NCI-H748 treated with DMSO at 0.1 percent for 48 hours (cell line): ENCODE data around the gene DYRK1A.

Experiments used
- DNase-seq: peaks from one replicate; lab custom pipeline; 2025; lab: John Stamatoyannopoulos, UW

Gene DYRK1A

DNA sequence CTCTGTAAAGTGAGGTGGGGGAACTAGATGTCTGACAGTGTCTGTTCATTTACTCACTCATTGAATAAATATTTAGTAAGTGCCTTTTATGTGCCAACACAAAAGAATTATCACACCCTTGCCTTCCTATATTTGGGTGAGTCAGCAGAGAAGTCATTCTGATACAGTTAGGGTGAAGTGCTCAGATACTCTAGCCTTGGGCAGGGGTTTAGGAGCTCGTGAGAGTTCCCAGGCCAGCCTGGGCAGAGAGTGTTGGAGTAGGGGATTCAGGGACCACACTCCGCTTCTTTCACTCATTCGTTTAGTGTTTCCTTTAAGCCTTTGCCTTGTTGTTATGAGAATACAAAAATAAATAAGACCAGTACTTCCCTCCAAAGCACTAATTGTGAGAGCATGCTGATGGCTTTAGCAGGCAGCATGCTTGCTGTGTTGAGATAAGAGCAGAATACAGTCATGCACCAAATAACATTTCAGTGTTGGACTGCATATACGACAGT, 83.9 kb downstream of the DYRK1A start:
- no peak for DNase-seq

DNA sequence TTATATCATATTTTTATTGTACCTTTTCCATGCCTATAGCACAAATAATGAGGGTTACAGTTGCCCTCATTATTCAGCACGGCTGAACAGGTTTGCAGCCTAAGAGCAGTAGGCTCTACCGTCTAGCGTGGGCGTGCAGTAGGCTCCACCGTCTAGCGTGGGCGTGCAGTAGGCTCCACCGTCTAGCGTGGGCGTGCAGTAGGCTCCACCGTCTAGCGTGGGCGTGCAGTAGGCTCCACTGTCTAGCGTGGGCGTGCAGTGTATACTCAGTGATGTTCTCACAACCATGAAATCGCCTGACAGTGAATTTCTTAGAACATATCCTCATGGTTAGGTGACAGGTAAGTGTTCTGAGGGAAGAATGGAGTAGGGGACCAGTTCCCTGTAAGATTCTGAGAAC, 84.9 kb downstream of the DYRK1A start:
- DNase-seq: no peak

GRCh38 chr21:37452227-37452626, 85.7 kb downstream of the DYRK1A start:
- DNase-seq: no peak

- DNase-seq: no peak
These were observed 86.8 kb downstream of the DYRK1A start for GRCh38 chr21:37453350-37453749.

GRCh38 chr21:37454869-37455503, 88.4 kb downstream of the DYRK1A start:
- DNase-seq: no peak

GRCh38 chr21:37455504-37455911, 88.9 kb downstream of the DYRK1A start:
- DNase-seq: no peak

- no peak for DNase-seq
These were observed 92.2 kb downstream of the DYRK1A start for GRCh38 chr21:37458669-37459276.

GRCh38 chr21:37459575-37459974, 93.0 kb downstream of the DYRK1A start:
- no peak for DNase-seq

DNA sequence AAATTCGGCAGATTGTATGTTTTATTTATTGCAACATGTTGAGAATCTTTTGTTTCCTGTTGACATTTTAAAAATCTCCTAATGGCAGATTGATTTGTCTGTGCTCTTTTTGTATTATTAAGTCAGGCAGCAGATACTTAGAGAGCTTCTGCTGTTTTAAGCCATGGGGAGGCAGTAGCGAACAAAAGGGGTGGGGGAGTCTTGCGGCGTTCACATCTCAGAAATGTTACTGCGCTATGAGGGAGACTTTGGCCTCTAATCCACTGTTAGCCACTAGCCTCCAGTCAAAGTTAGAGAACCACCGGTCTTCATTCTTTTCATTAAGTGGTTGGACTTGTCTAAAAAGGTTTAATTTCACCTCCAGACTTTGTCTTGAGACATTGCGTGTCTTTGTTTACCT, 93.6 kb downstream of the DYRK1A start:
- DNase-seq: no peak

GRCh38 chr21:37461479-37461878, 94.9 kb downstream of the DYRK1A start:
- no peak for DNase-seq

DNA sequence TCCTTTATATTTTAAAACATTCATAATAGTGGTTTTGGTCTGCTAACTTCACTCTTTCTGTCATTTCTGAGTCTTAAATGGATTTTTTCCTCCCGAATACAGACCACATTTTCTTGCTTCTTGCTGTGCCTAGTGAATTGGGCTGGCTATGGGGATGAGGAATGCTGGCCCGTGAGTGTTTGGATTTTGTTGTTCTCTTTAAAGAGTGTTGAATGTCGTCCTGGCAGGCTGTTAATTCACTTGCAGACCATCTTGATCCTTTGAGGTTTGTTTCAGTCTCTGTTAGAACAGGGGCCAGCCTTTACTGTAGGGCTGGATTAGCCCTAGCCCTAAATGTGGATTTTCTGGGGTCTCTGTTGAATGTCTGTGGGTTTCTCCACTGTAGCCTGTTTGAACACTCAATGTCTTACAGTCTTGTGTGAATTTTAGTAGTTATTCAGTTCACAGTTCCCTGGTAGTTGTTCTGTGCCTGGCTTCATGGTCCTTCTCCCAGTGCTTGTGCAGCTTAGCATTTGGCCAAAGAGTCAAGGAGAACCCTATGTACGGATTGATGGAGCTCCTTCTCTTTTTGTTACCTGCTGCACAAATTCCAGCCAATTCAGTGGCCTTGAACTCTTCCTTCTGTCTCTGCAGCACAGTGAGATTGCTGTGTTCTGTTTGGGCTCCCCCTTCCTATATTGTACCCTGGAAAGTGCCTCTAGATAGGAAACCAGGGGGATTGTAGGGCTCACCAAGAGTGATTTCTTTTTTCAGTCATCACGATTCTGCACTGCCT, 95.7 kb downstream of the DYRK1A start:
- no peak for DNase-seq

DNA sequence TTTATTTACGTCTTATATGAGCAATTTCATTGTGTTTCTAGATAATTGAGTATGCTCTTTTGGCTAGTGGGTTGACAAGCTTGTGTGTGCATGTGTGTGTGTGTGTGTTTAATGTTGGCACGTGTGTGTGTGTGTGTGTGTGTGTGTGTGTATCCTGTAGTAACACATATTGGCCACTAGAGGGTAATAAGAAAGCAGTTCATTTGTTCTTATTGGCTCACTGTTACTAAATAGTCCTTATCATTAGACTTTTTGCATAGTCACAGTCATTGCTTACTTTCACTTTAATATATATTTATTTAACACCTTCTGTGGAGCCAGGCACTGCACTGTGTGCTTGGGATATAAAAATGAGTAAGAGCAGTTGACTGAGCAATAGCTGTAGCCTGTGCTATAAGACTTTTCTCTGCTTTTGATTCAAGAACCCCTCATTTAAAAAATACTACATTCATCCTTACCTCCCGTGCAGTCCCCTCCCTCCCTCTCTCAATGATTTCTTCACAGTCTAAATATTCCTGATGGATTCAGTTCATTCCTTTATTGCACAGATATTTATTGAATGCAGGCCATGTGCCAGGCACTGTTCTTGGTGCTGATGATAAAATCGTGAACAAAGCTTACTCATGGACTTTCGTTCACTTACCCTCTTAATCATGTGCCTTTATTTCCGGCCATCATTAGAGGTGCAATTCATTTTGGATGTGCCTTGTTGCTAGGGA, 96.7 kb downstream of the DYRK1A start:
- peak; percentile 35 for DNase-seq

GRCh38 chr21:37467082-37467481, 100.5 kb downstream of the DYRK1A start:
- no peak for DNase-seq

- DNase-seq: no peak
These were observed 102.3 kb downstream of the DYRK1A start for GRCh38 chr21:37468909-37469308.

DNA sequence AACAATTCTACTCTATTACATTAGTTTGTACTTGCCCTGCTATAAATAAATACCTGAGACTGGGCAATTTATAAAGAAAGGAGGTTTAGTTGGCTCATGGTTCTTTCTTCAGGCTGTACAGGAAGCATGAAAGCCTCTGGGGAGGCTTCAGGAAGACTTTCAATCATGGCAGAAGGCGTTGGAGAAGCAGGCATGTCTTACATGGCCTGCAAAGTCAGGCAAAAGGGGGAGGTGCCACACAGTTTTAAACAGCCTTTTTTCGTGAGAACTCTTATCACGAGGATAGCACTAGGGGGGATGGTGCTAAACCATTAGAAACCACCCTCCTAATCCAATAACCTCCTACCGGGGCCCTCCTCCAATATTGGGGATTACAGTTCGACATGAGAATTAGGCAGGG, 102.9 kb downstream of the DYRK1A start:
- DNase-seq: no peak

GRCh38 chr21:37472581-37472980, 106.0 kb downstream of the DYRK1A start:
- no peak for DNase-seq

GRCh38 chr21:37473491-37473890, 106.9 kb downstream of the DYRK1A start:
- DNase-seq: no peak

DNA sequence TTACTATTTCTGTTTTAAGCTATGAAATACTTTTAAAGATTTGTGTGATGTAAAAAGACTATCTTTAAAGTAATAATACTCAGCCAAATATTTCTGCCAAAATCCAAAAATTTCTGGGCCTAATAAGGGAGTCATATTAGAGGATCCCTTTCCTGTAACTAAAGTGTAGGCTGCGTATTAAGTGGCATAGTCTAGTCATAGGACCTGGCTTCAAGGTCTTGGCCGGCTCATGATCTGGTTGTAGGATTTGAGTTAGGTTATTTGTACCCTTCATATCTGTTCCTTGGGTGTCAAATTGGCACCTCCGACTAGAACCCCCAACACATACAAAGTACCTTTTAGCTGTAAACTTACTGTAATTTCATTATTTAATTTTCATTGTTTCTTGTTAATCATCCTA, 107.8 kb downstream of the DYRK1A start:
- no peak for DNase-seq

- DNase-seq: no peak
These were observed 108.8 kb downstream of the DYRK1A start for GRCh38 chr21:37475186-37475868.

DNA sequence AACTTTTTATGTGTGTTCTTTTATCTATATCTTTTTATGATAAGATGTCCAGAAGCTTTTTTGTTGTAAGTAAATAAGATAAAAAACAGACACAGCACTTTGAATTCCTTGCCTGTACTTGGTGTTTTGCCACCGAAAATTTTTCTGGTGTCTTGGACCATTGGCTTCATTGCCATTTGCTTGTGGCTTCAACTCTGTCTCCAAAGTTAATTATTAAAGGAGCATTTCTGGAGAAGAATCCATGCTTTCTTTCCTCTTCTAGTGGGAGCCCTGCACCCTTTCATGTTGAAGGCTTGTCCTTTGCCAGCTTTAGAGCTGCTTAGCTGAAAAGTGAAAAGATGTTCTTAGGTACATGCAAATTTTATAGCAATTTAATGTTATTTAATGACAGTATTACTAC, 112.2 kb downstream of the DYRK1A start:
- no peak for DNase-seq

DNA sequence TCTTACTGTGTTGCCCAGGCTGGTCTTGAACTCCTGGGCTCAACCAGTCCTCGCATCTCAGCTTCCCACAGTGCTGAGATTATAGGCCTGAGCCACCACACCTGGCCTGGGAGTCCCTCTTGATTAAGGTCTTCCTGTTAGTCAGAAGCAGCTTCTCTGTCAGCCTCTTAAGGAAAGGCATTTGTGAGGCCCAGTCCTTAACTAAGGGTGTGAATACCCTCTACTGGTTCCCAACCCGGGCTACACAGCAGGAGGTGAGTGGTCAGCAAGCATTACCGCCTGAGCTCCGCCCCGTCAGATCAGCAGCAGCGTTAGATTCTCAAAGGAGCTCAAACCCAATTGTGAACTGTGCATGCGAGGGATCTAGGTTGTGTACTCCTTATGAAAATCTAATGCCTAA, 117.2 kb downstream of the DYRK1A start:
- no peak for DNase-seq
